GM20000 (cell line): ENCODE data around the gene SEMA3F.
"Not testable (repeated sequence)": the region's sequence is repeated elsewhere in the genome, so short reads cannot be mapped to it uniquely, and the experiment has no call there.

Source experiments
- DNase-seq: peaks from one replicate; pipeline ENCODE4 v3.0.0; 2012; ENCODE audit warnings: low spot score
- CTCF ChIP-seq: IDR thresholded peaks from 2 replicates; pipeline ENCODE4 v1.5.1; 2012; ENCODE audit warnings: mild to moderate bottlenecking, control low read depth; ENCODE audit errors: extremely low read depth, missing control alignments

SEMA3F gene

GRCh38 chr3:50224639-50225038 is 69.5 kb downstream of the SEMA3F start:
- TF ChIP-seq CTCF = no peak
- DNase-seq = no peak

GRCh38 chr3:50226888-50227389 is 71.8 kb downstream of the SEMA3F start:
- DNase-seq = peak; percentile 52
- TF ChIP-seq CTCF = no peak

- peak; percentile 80 for TF ChIP-seq CTCF
- peak; percentile 94 for DNase-seq
Observed at GRCh38 chr3:50227390-50228183, 72.5 kb downstream of the SEMA3F start.

- not testable (repeated sequence) for DNase-seq
Observed at GRCh38 chr3:50228184-50228763, 73.2 kb downstream of the SEMA3F start.

- TF ChIP-seq CTCF = no peak
- no peak for DNase-seq
Observed at GRCh38 chr3:50229490-50229889, 74.4 kb downstream of the SEMA3F start.

GRCh38 chr3:50230104-50230793 is 75.1 kb downstream of the SEMA3F start:
- no peak for DNase-seq
- TF ChIP-seq CTCF = no peak

- DNase-seq = no peak
- TF ChIP-seq CTCF = no peak
Observed at GRCh38 chr3:50230794-50231125, 75.6 kb downstream of the SEMA3F start.

- no peak for DNase-seq
- TF ChIP-seq CTCF = no peak
Observed at GRCh38 chr3:50231581-50231980, 76.5 kb downstream of the SEMA3F start.
